ENCODE measurements around the gene FIZ1.

Gene FIZ1

DNA sequence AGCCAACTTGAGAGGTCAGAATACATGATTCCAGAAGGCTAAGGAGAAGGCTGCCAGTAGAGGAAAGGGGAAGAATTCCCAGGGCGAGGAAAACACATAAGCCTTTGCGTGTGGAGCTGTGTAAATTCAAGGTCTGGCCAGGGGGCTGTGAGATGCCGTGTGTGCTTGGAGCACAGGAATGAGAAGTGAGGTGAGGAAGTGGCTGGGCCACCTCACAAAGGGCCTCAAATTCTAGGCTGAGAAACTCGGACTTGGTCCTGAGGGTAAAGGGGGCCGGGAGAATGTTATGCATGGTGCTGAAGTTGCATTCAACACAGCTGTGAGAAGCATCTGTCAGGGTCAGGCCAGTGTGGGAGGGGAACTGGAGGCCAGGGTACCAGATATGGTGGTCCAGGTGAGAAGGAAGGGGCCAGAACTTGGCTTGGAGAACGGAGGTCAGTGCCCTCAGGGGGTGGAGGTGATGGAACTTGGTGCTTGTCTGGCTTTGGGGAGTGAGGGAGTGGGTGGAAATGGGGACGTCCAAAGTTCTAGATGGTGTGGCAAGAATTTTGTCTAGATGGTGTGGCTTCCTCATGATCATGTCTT, 36.6 kb upstream of the FIZ1 start:
- DNase-seq (ENCODE audit: low spot score), result no peak

DNA sequence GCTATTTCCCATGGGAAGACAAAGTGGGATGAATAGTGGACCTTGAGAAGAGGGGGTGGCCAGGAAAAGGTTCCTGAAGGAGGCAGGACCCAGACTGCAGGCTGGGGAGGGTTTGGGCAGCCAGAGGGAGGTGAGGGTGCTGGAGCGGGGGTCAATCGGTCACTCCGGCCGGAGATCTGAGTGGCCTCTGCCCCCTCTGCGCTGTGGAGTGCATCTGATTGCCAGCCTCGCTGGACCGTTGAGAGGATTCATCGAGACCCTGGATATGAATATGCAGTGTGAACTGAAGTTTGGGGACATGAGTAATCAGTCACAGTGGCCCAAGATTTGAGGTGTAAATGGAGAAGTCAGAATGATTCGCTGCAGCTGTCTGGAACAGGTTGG, 36.0 kb upstream of the FIZ1 start:
- DNase-seq (ENCODE audit: low spot score), result no peak

DNA sequence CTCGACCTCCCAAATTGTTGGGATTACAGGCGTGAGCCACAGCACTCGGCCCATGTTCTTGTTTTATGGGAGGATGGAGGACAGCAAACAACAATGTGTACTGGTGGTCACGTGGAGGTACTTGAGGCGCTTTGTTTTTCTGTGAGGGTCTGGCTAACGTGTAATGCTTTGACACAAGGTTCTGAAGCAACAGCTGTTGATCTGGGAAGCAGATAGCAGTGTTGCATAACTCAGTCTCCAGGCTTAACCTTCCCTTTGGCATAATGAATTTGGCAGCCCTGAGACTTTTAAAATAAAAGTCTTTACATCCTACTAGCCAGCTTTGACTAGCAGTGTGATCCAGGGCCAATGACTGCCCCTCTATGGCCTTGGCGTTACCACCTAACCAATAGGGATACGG, 34.5 kb upstream of the FIZ1 start:
- no peak for DNase-seq (ENCODE audit: low spot score)

DNA sequence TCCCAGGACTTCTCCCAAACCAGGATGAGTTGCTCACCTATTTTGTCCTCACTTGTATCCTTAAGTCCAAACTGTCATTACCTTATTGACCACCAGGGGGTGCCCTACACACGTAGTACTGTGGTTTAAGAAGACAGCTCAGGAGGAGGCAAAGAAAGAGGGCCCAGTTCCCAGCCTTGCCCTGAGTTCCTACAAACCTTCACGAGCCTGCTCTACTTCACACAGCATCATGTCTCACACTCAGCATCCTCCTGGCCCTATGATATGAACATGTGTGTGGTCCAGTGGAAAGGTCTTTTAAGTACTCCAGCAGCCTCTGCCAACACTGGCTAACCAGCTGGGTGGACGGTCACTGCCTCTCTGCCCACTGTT, 33.1 kb upstream of the FIZ1 start:
- DNase-seq (ENCODE audit: low spot score), result peak; percentile 72

DNA sequence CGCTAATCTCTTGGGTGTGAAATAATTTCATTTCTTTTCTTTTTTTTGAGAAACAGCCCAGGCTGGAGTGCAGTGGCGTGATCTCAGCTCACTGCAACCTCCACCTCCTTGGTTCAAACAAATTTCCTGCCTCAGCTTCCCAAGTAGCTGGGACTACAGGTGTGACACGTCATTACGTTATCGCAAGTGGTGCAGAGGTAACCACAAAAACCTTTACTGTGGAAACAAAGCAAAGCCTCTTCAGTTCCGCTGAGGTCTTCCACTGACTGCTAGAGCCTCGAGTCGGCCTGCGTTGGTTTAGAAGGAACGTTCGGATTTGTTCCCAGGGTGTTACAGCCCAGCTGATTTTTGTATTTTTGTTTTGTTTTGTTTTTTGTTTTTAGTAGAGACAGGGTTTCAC, 27.0 kb upstream of the FIZ1 start:
- DNase-seq (ENCODE audit: low spot score), result no peak

DNA sequence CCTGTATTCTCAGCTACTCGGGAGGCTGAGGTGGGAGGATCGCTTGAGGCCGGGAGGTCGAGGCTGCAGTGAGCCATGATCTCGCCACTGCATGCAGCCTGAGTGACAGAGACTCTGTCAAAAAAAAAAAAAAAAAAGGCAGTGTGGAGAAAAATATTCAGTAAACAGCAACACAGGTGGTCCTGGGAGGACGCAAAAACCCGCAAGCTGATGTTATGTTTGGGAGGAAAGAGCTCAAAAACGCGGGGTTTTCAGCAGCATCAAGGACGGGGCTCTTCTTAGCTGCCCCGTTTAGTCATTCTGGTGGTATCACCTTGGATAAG, 25.6 kb upstream of the FIZ1 start:
- no peak for DNase-seq (ENCODE audit: low spot score)

DNA sequence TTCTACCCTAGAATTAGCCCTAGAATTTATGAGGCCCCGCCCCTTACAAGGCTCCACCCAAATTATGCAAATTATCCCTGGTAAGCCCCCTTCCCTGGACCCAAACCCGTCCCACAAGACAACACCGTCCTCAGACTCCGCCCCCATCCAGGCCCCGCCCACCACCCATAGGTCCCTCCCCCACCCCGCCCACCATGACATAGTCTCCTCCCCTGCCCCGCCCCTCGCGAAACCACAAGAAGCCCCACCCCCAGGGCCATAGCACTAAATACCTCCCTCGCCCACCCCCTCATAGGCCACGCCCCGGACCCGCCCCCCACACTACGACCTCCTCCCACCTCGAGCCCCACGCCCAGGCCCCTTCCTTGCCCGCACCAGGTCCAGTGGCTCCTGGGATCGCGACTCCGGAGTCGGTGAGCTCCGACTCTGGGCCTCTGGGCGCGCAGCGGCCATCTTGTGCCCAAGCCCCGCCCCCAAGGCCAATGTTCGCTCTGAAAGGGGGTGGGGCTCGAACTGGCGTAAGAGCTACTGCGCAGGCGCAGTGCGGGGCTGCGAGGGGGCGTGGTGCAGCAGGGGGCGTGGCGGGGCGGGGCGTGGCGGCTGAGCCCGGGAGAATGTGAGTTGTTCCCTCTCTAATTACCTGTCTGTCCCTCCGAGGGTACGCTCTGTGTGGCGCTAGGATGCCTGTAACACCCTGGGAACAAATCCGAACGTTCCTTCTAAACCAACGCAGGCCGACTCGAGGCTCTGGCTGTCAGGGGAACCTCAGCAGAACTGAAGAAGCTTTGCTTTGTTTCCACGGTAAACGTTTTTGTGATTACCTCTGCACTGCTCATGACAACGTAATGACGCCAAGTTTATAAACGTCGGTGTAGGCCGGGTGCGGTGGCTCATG, 25.0 kb upstream of the FIZ1 start, which contains the start of gene ZNF784:
ZNF784 (minus strand) TSS at position 458 of the 895 bp plus-strand sequence; CDS start at position 453, 5 bp downstream.
- DNase-seq (ENCODE audit: low spot score), result peak; percentile 97

DNA sequence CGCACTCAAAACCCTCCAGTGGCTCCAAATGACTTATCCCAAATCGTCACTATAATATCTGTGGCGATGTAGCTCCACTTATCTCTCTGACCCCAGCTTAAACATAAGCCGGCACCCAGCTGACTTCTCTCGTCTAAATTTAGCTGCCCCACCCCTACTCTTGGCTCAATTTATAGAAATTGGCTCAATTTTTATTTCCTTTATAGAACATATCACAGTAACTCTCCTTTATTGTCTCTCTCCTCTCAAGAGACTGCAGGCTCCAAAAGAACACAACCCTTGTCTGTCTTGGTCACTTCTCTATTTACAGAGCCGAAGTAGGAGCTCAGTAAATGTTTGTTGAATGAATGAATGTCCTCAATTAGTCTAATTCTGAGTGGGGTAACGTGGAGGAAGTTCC, 24.2 kb upstream of the FIZ1 start:
- DNase-seq (ENCODE audit: low spot score), result no peak

DNA sequence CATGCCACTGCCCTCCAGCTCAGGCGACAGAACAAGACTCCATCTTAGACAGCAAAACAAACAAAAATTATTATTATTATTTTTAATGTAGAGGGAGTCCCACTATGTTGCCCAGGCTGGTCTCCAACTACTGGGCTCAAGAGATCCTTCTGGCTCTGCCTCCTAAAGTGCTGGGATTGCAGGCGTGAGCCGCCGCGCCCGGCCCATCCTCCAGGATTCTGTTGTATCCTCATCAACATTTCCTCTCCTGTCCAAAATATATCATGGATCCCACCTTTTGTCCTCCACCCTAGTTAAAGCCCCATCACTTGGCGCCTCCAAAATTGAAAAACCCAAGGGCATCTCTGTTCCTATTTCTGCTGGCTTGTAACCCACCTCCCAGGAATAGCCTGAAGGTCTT, 23.8 kb upstream of the FIZ1 start:
- no peak for DNase-seq (ENCODE audit: low spot score)

DNA sequence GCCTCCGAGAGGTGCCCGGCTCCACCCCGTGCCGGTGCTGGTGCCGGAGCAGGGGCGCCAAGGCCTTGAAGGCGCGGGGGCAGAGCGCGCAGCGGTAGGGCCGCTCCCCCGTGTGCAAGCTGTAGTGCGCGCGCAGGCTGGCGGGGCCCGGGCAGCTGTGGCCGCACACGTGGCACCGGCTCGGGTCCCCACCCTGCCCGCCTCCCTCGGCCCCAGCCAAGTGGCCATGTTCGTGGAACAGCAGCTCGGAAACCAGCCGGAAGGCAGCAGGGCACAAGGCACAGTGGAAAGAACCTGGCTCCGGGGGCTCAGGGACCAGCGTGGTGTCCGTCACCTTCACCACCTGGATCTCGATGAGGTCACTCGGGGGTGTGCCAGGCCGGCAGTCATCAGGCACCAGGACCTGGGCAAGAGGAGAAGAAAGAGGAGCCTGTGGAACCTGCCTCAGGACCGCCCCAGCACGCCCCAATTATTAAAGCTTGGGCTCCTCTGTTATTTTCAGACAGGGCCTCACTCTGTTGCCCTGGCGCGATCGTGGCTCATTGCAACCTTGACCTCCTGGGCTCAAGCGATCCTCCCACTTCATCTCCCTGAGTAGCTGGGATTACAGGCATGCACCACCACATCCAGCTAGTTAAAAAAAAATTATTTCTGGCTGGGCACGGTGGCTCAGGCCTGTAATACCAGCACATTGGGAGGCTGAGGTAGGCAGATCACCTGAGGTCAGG, 23.1 kb upstream of the FIZ1 start:
- no peak for DNase-seq (ENCODE audit: low spot score)

DNA sequence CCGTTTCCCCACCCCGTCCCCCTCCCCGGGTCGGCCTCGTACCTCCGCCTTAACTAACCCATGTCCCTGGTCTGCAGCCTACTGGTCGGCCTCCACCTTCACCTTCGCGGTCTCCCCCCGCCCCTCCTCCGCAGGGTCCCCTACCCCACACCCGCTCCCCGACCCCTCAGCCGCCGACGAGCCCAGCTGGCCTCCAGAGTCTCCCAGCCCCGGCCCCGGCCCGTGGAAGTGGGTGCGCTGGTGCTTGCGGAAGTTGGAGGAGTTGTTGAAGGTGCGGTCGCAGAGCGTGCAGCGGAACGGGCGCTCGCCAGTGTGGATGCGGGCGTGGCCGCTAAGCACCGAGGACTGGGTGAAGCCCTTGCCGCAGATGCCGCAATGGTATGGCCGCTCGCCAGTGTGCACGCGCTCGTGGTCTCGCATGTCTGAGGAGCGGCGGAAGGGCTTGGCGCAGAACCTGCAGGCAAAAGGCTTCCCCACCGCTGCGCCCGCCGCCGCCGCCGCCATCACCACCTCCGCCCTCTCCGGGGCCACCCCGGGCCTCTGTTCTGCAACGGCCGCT, 22.4 kb upstream of the FIZ1 start:
- DNase-seq (ENCODE audit: low spot score), result no peak

DNA sequence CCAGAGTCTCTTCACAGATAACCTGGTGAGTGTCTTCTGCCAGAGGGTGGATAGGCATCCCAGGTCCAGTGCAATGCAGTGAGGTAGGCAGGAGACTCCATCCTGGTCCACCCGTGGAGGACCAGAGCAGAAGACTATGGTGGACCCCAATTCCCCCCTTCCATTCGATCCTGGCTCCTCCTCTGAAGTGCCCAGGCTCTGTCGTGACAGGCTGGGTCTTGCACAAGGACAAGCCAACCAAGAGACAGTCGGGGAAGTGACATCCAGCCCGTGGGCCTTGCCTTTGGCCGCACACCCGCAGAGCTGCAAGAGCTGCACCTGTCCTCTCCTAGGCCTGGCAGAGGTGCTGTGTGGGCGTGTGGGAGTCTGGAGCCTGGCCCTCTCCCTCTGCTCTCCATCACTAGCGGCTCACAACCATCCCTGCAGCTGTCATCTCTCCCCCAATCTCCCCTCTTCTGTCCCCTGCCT, 21.9 kb upstream of the FIZ1 start:
- no peak for DNase-seq (ENCODE audit: low spot score)

DNA sequence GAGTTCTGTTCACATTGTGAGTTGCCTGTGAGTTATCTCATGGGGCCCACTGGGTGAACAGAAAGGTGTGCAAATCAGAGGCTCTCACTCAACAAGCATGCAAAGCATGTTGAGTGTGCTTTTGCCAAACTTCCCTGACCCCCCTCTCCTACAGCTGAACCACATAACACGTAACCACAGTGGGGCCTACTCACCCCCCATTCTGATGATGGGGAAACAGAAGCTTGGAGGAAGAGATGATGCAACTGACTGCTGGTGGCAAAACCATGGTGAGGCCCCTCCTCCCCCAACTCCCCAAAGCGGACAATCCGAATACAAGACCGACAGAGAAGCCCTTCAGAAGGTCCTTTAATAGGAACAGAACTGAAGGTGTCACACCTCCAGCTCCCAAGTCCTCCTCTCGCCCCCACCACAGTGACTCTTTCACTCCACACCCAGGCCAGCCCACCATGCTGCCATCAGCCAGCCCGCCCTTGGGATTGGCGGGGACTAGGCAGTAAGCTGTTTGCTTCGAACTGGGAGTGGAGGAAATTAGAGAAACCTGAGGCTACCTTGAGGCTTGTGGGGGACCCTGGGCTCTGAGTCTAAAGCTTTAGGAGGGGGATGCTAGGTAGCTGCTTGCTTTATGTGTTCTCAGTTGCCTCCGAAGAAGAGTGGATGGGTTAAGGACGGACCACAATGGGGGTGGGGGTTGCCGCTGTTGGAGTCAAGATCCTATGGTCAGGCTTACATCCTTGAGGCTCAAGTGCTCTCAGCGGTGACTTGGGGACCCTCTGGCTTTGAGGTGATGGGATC, 21.3 kb upstream of the FIZ1 start:
- DNase-seq (ENCODE audit: low spot score), result no peak

DNA sequence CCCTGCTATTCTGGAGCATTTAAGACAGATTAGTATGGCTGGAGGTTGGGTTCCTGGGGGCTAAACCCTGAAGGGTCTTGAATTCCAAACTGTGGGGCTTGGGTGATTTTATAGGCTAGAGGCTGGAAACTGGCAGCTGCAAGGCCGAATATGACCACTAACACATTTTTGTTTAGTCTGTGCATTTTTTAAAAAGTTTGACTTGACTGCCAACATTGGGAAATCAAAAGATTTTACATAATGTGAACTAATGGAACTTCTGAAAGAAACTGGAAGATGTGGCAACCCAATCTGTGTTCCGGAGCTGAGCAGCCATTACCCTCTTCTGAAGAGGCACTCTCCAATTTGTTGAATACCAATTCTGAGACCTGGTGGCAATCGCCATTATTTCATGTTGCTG, 20.0 kb upstream of the FIZ1 start:
- DNase-seq (ENCODE audit: low spot score), result peak; percentile 63

DNA sequence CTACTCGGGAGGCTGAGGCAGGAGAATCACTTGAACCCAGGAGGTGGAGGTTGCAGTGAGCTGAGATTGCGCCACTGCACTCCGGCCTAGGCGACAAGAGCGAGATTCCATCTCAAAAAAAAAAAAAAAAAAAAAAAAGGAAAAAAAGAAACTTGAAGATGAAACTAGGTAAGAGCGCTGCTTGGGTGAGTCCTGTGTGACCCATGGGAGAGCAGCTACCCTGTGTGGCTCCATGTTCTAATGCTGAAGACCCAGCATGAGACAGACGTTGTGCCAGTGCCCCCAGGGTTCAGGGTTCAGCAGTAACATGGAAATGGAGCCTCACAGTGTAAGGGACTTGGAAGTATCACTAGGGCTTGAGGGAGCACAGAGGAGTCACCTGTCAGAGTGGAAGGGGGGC, 19.1 kb upstream of the FIZ1 start:
- DNase-seq (ENCODE audit: low spot score), result no peak

DNA sequence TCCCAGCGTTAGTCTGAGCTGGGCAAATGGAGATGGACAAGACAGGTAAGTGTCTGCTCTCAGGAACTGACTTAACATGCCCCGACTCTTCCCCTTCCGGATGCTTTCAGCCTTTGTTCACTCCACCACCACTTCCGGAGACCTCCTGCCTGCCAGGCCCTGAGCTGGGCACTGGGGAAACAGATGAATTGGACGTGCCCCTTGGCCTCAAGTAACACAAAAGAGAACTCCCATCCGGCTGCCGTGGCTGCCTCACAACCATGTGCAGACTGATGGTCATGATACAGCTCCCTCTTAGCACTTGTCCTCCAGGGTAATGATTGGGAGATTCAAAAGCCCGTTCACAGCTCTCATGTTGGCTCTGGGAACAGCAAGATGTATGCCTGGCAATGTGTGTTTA, 18.1 kb upstream of the FIZ1 start:
- no peak for DNase-seq (ENCODE audit: low spot score)

DNA sequence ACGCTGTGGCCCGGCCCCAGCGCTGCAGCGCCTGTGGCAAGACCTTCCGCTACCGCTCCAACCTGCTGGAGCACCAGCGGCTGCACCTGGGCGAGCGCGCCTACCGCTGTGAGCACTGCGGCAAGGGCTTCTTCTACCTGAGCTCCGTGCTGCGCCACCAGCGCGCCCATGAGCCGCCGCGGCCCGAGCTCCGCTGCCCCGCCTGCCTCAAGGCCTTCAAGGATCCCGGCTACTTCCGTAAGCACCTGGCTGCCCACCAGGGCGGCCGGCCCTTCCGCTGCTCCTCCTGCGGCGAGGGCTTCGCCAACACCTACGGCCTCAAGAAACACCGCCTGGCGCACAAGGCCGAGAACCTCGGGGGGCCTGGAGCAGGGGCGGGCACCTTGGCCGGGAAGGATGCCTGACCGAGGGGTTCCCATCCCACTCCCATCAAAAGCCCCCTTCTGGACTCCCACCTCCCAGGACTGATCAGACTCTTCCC, 17.1 kb upstream of the FIZ1 start:
- no peak for DNase-seq (ENCODE audit: low spot score)

DNA sequence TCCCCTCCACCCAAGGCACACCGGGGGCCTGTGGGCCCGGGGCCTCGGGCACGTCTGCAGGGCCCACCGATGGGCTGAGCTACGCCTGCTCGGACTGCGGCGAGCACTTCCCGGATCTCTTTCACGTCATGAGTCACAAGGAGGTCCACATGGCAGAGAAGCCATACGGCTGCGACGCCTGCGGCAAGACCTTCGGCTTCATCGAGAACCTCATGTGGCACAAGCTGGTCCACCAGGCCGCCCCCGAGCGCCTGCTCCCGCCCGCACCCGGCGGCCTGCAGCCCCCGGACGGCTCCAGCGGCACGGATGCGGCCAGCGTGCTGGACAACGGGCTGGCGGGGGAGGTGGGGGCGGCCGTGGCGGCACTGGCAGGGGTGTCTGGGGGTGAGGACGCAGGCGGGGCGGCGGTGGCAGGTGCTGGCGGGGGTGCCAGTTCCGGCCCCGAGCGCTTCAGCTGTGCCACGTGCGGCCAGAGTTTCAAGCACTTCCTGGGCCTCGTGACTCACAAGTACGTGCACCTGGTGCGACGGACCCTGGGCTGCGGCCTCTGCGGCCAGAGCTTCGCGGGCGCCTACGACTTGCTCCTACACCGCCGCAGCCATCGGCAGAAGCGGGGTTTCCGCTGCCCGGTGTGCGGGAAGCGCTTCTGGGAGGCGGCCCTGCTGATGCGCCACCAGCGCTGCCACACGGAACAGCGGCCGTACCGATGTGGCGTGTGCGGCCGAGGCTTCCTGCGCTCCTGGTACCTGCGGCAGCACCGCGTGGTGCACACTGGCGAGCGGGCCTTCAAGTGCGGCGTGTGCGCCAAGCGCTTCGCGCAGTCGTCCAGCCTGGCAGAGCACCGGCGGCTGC, 16.5 kb upstream of the FIZ1 start:
- no peak for DNase-seq (ENCODE audit: low spot score)

DNA sequence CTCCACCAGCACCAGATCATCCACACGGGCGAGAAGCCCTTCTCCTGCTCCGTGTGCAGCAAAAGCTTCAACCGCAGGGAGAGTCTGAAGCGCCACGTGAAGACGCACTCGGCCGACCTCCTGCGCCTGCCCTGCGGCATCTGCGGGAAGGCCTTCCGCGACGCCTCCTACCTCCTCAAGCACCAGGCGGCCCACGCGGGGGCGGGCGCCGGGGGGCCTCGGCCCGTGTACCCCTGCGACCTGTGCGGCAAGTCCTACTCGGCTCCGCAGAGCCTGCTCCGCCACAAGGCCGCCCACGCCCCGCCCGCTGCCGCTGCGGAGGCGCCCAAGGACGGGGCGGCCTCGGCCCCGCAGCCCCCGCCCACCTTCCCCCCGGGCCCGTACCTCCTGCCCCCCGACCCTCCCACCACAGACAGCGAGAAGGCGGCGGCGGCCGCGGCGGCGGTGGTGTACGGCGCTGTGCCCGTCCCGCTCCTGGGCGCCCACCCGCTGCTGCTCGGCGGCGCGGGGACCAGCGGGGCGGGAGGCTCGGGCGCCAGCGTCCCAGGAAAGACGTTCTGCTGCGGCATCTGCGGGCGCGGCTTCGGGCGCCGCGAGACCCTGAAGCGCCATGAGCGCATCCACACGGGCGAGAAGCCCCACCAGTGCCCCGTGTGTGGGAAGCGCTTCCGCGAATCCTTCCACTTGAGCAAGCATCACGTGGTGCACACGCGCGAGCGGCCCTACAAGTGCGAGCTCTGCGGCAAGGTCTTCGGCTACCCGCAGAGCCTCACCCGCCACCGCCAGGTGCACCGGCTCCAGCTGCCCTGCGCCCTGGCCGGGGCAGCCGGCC, 15.6 kb upstream of the FIZ1 start:
- DNase-seq (ENCODE audit: low spot score), result no peak

All from AG08396 (cell line).